IMR-90 (cell line): ENCODE data around the gene RAB19. TPM values are rescaled to one million over a fixed set of nuclear protein-coding genes. Genes with fewer than 3 reads are reported as not detected.

Experiments
- ATAC-seq: fragments of 200-7000 bp; cut with Tn5 transposase; 2 replicates; pipeline ENCODE4 v1.9.1; 2020; ENCODE audit warnings: low read depth, mild to moderate bottlenecking, moderate library complexity
- BruUV-seq: library from RNA; stranded (reverse); fragments of 400-500 nt; replicated peaks from 2 replicates; lab custom pipeline; 2021; lab: Mats Ljungman, UMichigan
- CTCF ChIA-PET: fragments of 300-600 bp; formaldehyde crosslinking; extraction: SDS; loops from one replicate; lab custom pipeline; 2021; ENCODE audit warnings: antibody characterized with exemption; lab: Yijun Ruan, JAX
- POLR2A ChIA-PET: fragments of 300-600 bp; sonication (Branson Sonifier 250); formaldehyde crosslinking; loops from one replicate; lab custom pipeline; 2022; ENCODE audit warnings: antibody characterized with exemption; ENCODE audit not compliant: unreplicated experiment; lab: Charles Lee
- DNase-seq: peaks from one replicate; pipeline ENCODE4 v3.0.0; 2013
- H2AFZ ChIP-seq: replicated peaks from 2 replicates; pipeline ENCODE3; 2013; ENCODE audit warnings: low read length, mild to moderate bottlenecking; ENCODE audit not compliant: poor library complexity
- H2AK5ac ChIP-seq: 2 replicates; pipeline ENCODE4 v1.6.1; 2013; ENCODE audit warnings: low read depth, low read length, inconsistent platforms
- H2AK9ac ChIP-seq: replicated peaks from 2 replicates; pipeline ENCODE3; 2013; ENCODE audit warnings: mild to moderate bottlenecking, low read depth, low read length, moderate library complexity; ENCODE audit not compliant: poor library complexity
- H2BK120ac ChIP-seq: 2 replicates; pipeline ENCODE4 v1.6.1; 2013; ENCODE audit warnings: low read depth, low read length, inconsistent platforms
- H2BK15ac ChIP-seq: 3 replicates; pipeline ENCODE4 v1.6.1; 2013; ENCODE audit warnings: low read depth, low read length, inconsistent platforms
- H2BK20ac ChIP-seq: 2 replicates; pipeline ENCODE4 v1.6.1; 2013; ENCODE audit warnings: low read depth, mild to moderate bottlenecking, inconsistent platforms, low read length, moderate library complexity
- H2BK5ac ChIP-seq: 2 replicates; pipeline ENCODE4 v1.6.1; 2013; ENCODE audit warnings: mild to moderate bottlenecking, low read depth, low read length, inconsistent platforms; ENCODE audit not compliant: poor library complexity, severe bottlenecking
- H3K14ac ChIP-seq: replicated peaks from 2 replicates; pipeline ENCODE4 v1.6.1; 2013; ENCODE audit warnings: low read depth, low read length, inconsistent platforms
- H3K18ac ChIP-seq: 2 replicates; pipeline ENCODE4 v1.6.1; 2013; ENCODE audit warnings: low read depth, low read length, control low read depth
- H3K23ac ChIP-seq: 2 replicates; pipeline ENCODE4 v1.6.1; 2013; ENCODE audit warnings: low read depth, low read length, inconsistent platforms
- H3K27ac ChIP-seq: 2 replicates; pipeline ENCODE4 v1.5.1; 2013; ENCODE audit warnings: mild to moderate bottlenecking, control low read depth, low read length; ENCODE audit not compliant: insufficient read depth
- H3K27me3 ChIP-seq: 2 replicates; pipeline ENCODE4 v1.6.1; 2013; ENCODE audit warnings: low read length; ENCODE audit not compliant: control insufficient read depth, insufficient read depth
- H3K36me3 ChIP-seq: 2 replicates; pipeline ENCODE4 v1.6.1; 2013; ENCODE audit warnings: low read length, mixed read lengths; ENCODE audit not compliant: control insufficient read depth, insufficient read depth
- H3K4ac ChIP-seq: 2 replicates; pipeline ENCODE4 v1.6.1; 2013; ENCODE audit warnings: low read depth, low read length, inconsistent platforms
- H3K4me1 ChIP-seq: 2 replicates; pipeline ENCODE4 v1.6.1; 2013; ENCODE audit warnings: low read length, mixed read lengths; ENCODE audit not compliant: control insufficient read depth, insufficient read depth
- H3K4me2 ChIP-seq: 2 replicates; pipeline ENCODE4 v1.6.1; 2013; ENCODE audit warnings: low read depth, mild to moderate bottlenecking, control low read depth, low read length, moderate library complexity
- H3K4me3 ChIP-seq: 2 replicates; pipeline ENCODE4 v1.5.1; 2013; ENCODE audit warnings: low read depth, mild to moderate bottlenecking, control low read depth, low read length, moderate library complexity; ENCODE audit not compliant: insufficient read depth
- H3K56ac ChIP-seq: 2 replicates; pipeline ENCODE4 v1.6.1; 2013; ENCODE audit warnings: low read length, inconsistent platforms; ENCODE audit not compliant: insufficient read depth; ENCODE audit errors: extremely low read depth
- H3K79me1 ChIP-seq, 2 experiments: 2 replicates each; pipeline ENCODE4 v1.6.1; 2013; ENCODE audit warnings: low read length in 2 of 2, inconsistent platforms in 1 of 2, low read depth in 1 of 2
- H3K9ac ChIP-seq: 2 replicates; pipeline ENCODE4 v1.6.1; 2013; ENCODE audit warnings: low read depth, low read length, control low read depth
- H3K9me1 ChIP-seq: 2 replicates; pipeline ENCODE4 v1.6.1; 2013; ENCODE audit warnings: low read length, inconsistent platforms; ENCODE audit not compliant: insufficient read depth
- H3K9me3 ChIP-seq: 2 replicates; pipeline ENCODE4 v1.6.1; 2013; ENCODE audit warnings: low read length; ENCODE audit not compliant: control insufficient read depth, insufficient read depth
- H4K20me1 ChIP-seq: 2 replicates; pipeline ENCODE4 v1.6.1; 2013; ENCODE audit warnings: low read length, inconsistent platforms; ENCODE audit not compliant: insufficient read depth
- H4K5ac ChIP-seq: 2 replicates; pipeline ENCODE4 v1.6.1; 2013; ENCODE audit warnings: mild to moderate bottlenecking, low read depth, low read length, control low read depth
- H4K8ac ChIP-seq, 2 experiments: 2 replicates each; pipeline ENCODE4 v1.6.1; 2013; ENCODE audit warnings: low read depth in 2 of 2, low read length in 2 of 2, control low read depth in 1 of 2, inconsistent platforms in 1 of 2
- H4K91ac ChIP-seq: 2 replicates; pipeline ENCODE4 v1.6.1; 2013; ENCODE audit warnings: low read depth, low read length, inconsistent platforms; ENCODE audit not compliant: insufficient read depth
- BHLHE40 ChIP-seq: fragments of 150-350 bp; IDR thresholded peaks from 2 replicates; pipeline ENCODE4 v1.6.1; 2016; ENCODE audit warnings: mild to moderate bottlenecking, low read depth, low read length
- CHD1 ChIP-seq: IDR thresholded peaks from 2 replicates; pipeline ENCODE4 v1.6.1; 2012; ENCODE audit warnings: low read depth, low read length, improper control_type of control experiment
- MAFK ChIP-seq: IDR thresholded peaks from 2 replicates; pipeline ENCODE4 v1.6.1; 2012; ENCODE audit warnings: low read depth, low read length, improper control_type of control experiment
- MAZ ChIP-seq: IDR thresholded peaks from 2 replicates; pipeline ENCODE4 v1.6.1; 2012; ENCODE audit warnings: low read depth, mild to moderate bottlenecking, low read length, improper control_type of control experiment, moderate library complexity, borderline replicate concordance
- RAD21 ChIP-seq: IDR thresholded peaks from 2 replicates; pipeline ENCODE4 v1.6.1; 2012; ENCODE audit warnings: low read length, improper control_type of control experiment
- RCOR1 ChIP-seq: IDR thresholded peaks from 2 replicates; pipeline ENCODE4 v1.6.1; 2012; ENCODE audit warnings: mild to moderate bottlenecking, low read length, improper control_type of control experiment; ENCODE audit not compliant: insufficient replicate concordance
- USF2 ChIP-seq: fragments of 150-350 bp; IDR thresholded peaks from 2 replicates; pipeline ENCODE4 v1.6.1; 2017; ENCODE audit warnings: mild to moderate bottlenecking, antibody characterized with exemption, low read length, low read depth
- WGBS, 2 experiments: methylation state at CpG; one replicate each; pipeline versions ENCODE4 v1.1.5 to v1.1.7; 2013; ENCODE audit warnings: missing lambda C conversion rate in 2 of 2; ENCODE audit not compliant: insufficient read length in 1 of 2; ENCODE audit errors: extremely low coverage in 2 of 2; 5-methylcytosine and 5-hydroxymethylcytosine counted together
- dilution Hi-C: fragments of 300-500 bp; cut with HindIII; formaldehyde crosslinking; loops from one replicate; pipeline ENCODE4 v1.14.3; 2018; ENCODE audit warnings: low sequenced_read_pairs; ENCODE audit not compliant: unreplicated experiment
- in situ Hi-C: fragments of 300-500 bp; cut with MboI; formaldehyde crosslinking; loops from 3 replicates; pipeline ENCODE4 v1.14.3; 2019; ENCODE audit warnings: low sequenced_read_pairs, inconsistent platforms, mixed read lengths
- intact Hi-C: fragments of 100-400 bp; cut with micrococcal nuclease; formaldehyde crosslinking; loops from 2 replicates; pipeline ENCODE4 v1.10.0; 2022
- polyA plus RNA-seq, 3 experiments: library from polyadenylated mRNA; depleted of rRNA; stranded (reverse); fragments of >200 nt; gene quantifications; 2 replicates each; pipeline ENCODE4 v1.2.3, GENCODE V29; 2012; ENCODE audit warnings: low replicate concordance in 1 of 3
- total RNA-seq: library from RNA; depleted of rRNA; stranded (reverse); fragments of >200 nt; gene quantifications from 2 replicates; pipeline ENCODE4 v1.2.3, GENCODE V29; 2012
- TF ChIP-seq, protein P1 (sequence below): conservative IDR thresholded peaks from 2 replicates; pipeline ENCODE4 v1.5.1; 2012; ENCODE audit warnings: mild to moderate bottlenecking, low read depth, low read length, improper control_type of control experiment
- TF ChIP-seq, protein P2 (sequence below): fragments of 150-350 bp; IDR thresholded peaks from 2 replicates; pipeline ENCODE4 v1.6.1; 2016; ENCODE audit warnings: low read depth, mild to moderate bottlenecking, low read length, moderate library complexity, borderline replicate concordance

RAB19 gene
- total and polyA plus RNA-seq, 2 of the 4 experiments (the other 2 are of a cell fraction) = not detected

GRCh38 chr7:140400381-140400780, 3.5 kb upstream of the RAB19 start:
- no peaks in the 10 kb centered on the region for H3K36me3 ChIP-seq
- no peak overlapping the region for H3K4ac ChIP-seq
- no peak overlapping the region for H2AFZ ChIP-seq
- no peak for DNase-seq
- H2BK120ac ChIP-seq = no peak overlapping the region
- H2BK5ac ChIP-seq = no peak overlapping the region
- H3K18ac ChIP-seq = no peak overlapping the region
- ChIA-PET CTCF (no interaction called here), POLR2A (no interaction called here)
- peaks cover 17% of the 10 kb centered on the region for H3K27me3 ChIP-seq
- TF ChIP-seq USF2 (no peak), MAFK (no peak), CHD1 (no peak), RCOR1 (no peak), RAD21 (no peak), MAZ (no peak), BHLHE40 (no peak)
- TF ChIP-seq, protein P1, sequence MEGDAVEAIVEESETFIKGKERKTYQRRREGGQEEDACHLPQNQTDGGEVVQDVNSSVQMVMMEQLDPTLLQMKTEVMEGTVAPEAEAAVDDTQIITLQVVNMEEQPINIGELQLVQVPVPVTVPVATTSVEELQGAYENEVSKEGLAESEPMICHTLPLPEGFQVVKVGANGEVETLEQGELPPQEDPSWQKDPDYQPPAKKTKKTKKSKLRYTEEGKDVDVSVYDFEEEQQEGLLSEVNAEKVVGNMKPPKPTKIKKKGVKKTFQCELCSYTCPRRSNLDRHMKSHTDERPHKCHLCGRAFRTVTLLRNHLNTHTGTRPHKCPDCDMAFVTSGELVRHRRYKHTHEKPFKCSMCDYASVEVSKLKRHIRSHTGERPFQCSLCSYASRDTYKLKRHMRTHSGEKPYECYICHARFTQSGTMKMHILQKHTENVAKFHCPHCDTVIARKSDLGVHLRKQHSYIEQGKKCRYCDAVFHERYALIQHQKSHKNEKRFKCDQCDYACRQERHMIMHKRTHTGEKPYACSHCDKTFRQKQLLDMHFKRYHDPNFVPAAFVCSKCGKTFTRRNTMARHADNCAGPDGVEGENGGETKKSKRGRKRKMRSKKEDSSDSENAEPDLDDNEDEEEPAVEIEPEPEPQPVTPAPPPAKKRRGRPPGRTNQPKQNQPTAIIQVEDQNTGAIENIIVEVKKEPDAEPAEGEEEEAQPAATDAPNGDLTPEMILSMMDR = no peak
- TF ChIP-seq, protein P2, sequence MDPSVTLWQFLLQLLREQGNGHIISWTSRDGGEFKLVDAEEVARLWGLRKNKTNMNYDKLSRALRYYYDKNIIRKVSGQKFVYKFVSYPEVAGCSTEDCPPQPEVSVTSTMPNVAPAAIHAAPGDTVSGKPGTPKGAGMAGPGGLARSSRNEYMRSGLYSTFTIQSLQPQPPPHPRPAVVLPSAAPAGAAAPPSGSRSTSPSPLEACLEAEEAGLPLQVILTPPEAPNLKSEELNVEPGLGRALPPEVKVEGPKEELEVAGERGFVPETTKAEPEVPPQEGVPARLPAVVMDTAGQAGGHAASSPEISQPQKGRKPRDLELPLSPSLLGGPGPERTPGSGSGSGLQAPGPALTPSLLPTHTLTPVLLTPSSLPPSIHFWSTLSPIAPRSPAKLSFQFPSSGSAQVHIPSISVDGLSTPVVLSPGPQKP = no peak
- ATAC-seq = no peak
- peaks cover 7 to 21% of the 10 kb centered on the region in 2 experiments; a peak in 3 of 4 replicates for H3K79me1 ChIP-seq
- dilution Hi-C loops (no loop called here), in situ Hi-C loops (no loop called here), intact Hi-C loops (no loop called here)
- H2BK20ac ChIP-seq = no peak overlapping the region
- H3K27ac ChIP-seq = no peak overlapping the region
- no peak overlapping the region for H3K23ac ChIP-seq
- no peak overlapping the region for H4K8ac ChIP-seq
- H4K91ac ChIP-seq = no peak overlapping the region
- no peak overlapping the region for H3K9ac ChIP-seq
- no CpG with 5 or more reads among the region's 3 CpGs for WGBS, 2 experiments
- no TSS peak for BruUV-seq
- H3K9me1 ChIP-seq = peaks cover 3% of the 10 kb centered on the region; the same call in 1 of the 2 replicates
- H3K4me2 ChIP-seq = no peak overlapping the region
- no peak overlapping the region for H2AK9ac ChIP-seq
- no peak overlapping the region for H3K56ac ChIP-seq
- no peak overlapping the region for H3K14ac ChIP-seq
- H3K4me3 ChIP-seq = no peak overlapping the region
- H3K9me3 ChIP-seq = no peaks in the 10 kb centered on the region
- no peak overlapping the region for H4K5ac ChIP-seq
- H2AK5ac ChIP-seq = no peak overlapping the region
- H4K20me1 ChIP-seq = peaks cover 17% of the 10 kb centered on the region; the same call in 1 of the 2 replicates
- H3K4me1 ChIP-seq = peaks cover 5% of the 10 kb centered on the region
- no peak overlapping the region for H2BK15ac ChIP-seq
